HepG2 (cell line): ENCODE measurements around the gene HSD17B8. TPM values are rescaled to one million over a fixed set of nuclear protein-coding genes. Genes with fewer than 3 reads are reported as not detected.

Source experiments
- AFF4 ChIP-seq: sonication (generic); formaldehyde crosslinking; IDR thresholded peaks from 2 replicates; pipeline ENCODE4 v1.4.0; 2020; ENCODE audit warnings: missing genetic modification reagents
- CEBPB ChIP-seq: IDR thresholded peaks from 2 replicates; pipeline ENCODE4 v1.6.1; 2011; ENCODE audit warnings: low read depth, low read length, improper control_type of control experiment, borderline replicate concordance
- HNF4A ChIP-seq: sonication (generic); formaldehyde crosslinking; IDR thresholded peaks from 2 replicates; pipeline ENCODE4 v1.4.0; 2020; ENCODE audit warnings: missing genetic modification reagents
- KDM5B ChIP-seq: sonication (generic); formaldehyde crosslinking; IDR thresholded peaks from 2 replicates; pipeline ENCODE4 v1.4.0; 2020; ENCODE audit warnings: missing genetic modification reagents, mild to moderate bottlenecking, borderline replicate concordance
- KIAA2018 ChIP-seq: sonication (generic); formaldehyde crosslinking; IDR thresholded peaks from 2 replicates; pipeline ENCODE4 v1.5.0; 2020; ENCODE audit warnings: mild to moderate bottlenecking, missing genetic modification reagents, borderline replicate concordance
- MIER2 ChIP-seq: IDR thresholded peaks from 2 replicates; pipeline ENCODE4 v1.6.1; 2016; ENCODE audit warnings: missing biosample characterization, missing genetic modification reagents
- PAX8 ChIP-seq: sonication (generic); formaldehyde crosslinking; IDR thresholded peaks from 2 replicates; pipeline ENCODE4 v1.8.0; 2022; ENCODE audit warnings: mild to moderate bottlenecking, missing genetic modification reagents, borderline replicate concordance
- POLR2AphosphoS2 ChIP-seq: IDR thresholded peaks from 2 replicates; pipeline ENCODE4 v1.6.1; 2011; ENCODE audit warnings: low read depth, low read length, improper control_type of control experiment
- SP4 ChIP-seq: sonication (generic); formaldehyde crosslinking; IDR thresholded peaks from 2 replicates; pipeline ENCODE4 v1.8.1; 2023; ENCODE audit warnings: mild to moderate bottlenecking, missing genetic modification reagents
- TARDBP ChIP-seq: sonication (generic); formaldehyde crosslinking; IDR thresholded peaks from 2 replicates; pipeline ENCODE4 v1.8.0; 2022; ENCODE audit warnings: mild to moderate bottlenecking, missing genetic modification reagents
- ZNF672 ChIP-seq: sonication (generic); formaldehyde crosslinking; IDR thresholded peaks from 2 replicates; pipeline ENCODE4 v1.8.1; 2022; ENCODE audit warnings: missing genetic modification reagents
- ZNF850 ChIP-seq: sonication (generic); formaldehyde crosslinking; conservative IDR thresholded peaks from 2 replicates; pipeline ENCODE4 v1.9.0; 2021; ENCODE audit warnings: mild to moderate bottlenecking, missing genetic modification reagents
- polyA plus RNA-seq, 8 experiments: library from polyadenylated mRNA; depleted of rRNA in 3 of 8; stranded (reverse) in 7 of 8; unstranded in 1 of 8; fragments of >200 nt; fragmentation: Illumina TruSeq in 4 of 8; extraction: Trizol in 4 of 8; gene quantifications; 2 replicates each; pipeline versions ENCODE4 v1.2.1 to v1.2.3, GENCODE V29; 2011 to 2016; ENCODE audit warnings: low read depth in 4 of 8, missing spikeins in 1 of 8, mixed read lengths in 1 of 8; ENCODE audit not compliant: insufficient read depth in 1 of 8
- total RNA-seq, 5 experiments: library from RNA; depleted of rRNA; stranded (reverse); fragments of >200 nt; fragmentation: Illumina TruSeq; extraction: Trizol; gene quantifications; 2 replicates each; pipeline ENCODE4 v1.2.3, GENCODE V29; 2016; ENCODE audit warnings: low read depth in 1 of 5

The HSD17B8 gene
- total and polyA plus RNA-seq, 2 of the 13 experiments (the other 11 are each of a cell fraction or from before 2014, with no cell fraction given): 12.6 to 20.1 TPM

DNA sequence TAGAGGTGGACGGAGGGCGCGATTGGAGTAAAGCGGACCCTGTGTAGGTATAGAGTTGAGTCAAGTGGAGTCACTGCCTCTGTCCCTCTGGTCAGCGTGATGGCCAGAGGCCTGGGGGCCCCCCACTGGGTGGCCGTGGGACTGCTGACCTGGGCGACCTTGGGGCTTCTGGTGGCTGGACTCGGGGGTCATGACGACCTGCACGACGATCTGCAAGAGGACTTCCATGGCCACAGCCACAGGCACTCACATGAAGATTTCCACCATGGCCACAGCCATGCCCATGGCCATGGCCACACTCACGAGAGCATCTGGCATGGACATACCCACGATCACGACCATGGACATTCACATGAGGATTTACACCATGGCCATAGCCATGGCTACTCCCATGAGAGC is 3.3 kb upstream of the HSD17B8 start (continued):
- TF ChIP-seq AFF4 (CRISPR knock-in tag) (no peak), POLR2AphosphoS2 (0 out of 2 replicates have a peak, but pooled peaks have one; percentile 6), CEBPB (no peak), KIAA2018 (CRISPR knock-in tag) (no peak), PAX8 (CRISPR knock-in tag) (0 out of 2 replicates have a peak, but pooled peaks have one; percentile 13), MIER2 (no peak), HNF4A (peak; percentile 33; the same call in 1 of the 2 replicates), SP4 (0 out of 2 replicates have a peak, but pooled peaks have one; percentile 38), ZNF850 (CRISPR knock-in tag) (no peak), ZNF672 (CRISPR knock-in tag) (no peak), TARDBP (CRISPR knock-in tag) (no peak), KDM5B (no peak)
